Endodermal cell (in vitro differentiated cells): ENCODE data around the gene DOCK7. TPM values are rescaled to one million over a fixed set of nuclear protein-coding genes. Genes with fewer than 3 reads are reported as not detected.

ENCODE experiments used
- DNase-seq: peaks from one replicate; pipeline ENCODE4 v3.0.0-alpha.2; 2017
- H3K27ac ChIP-seq: 2 replicates; pipeline ENCODE4 v1.5.1; 2013; ENCODE audit warnings: mild to moderate bottlenecking, low read depth, low read length, moderate library complexity
- H3K27me3 ChIP-seq: 2 replicates; pipeline ENCODE4 v1.6.1; 2013; ENCODE audit warnings: mild to moderate bottlenecking, low read length, moderate library complexity; ENCODE audit not compliant: insufficient read depth, control insufficient read depth, poor library complexity, severe bottlenecking
- H3K36me3 ChIP-seq: 2 replicates; pipeline ENCODE4 v1.7.0; 2013; ENCODE audit warnings: mild to moderate bottlenecking, low read length, moderate library complexity; ENCODE audit not compliant: control insufficient read depth, insufficient read depth
- H3K4me1 ChIP-seq: one replicate; pipeline ENCODE4 v1.7.0; 2013; ENCODE audit warnings: low read length; ENCODE audit not compliant: control insufficient read depth, insufficient read depth
- H3K4me3 ChIP-seq: 2 replicates; pipeline ENCODE4 v1.5.1; 2013; ENCODE audit warnings: mild to moderate bottlenecking, low read length, moderate library complexity
- H3K9ac ChIP-seq: 2 replicates; pipeline ENCODE4 v1.6.1; 2013; ENCODE audit warnings: mild to moderate bottlenecking, low read length, moderate library complexity; ENCODE audit not compliant: poor library complexity, severe bottlenecking; ENCODE audit errors: extremely low read depth
- H3K9me3 ChIP-seq: 2 replicates; pipeline ENCODE4 v1.6.1; 2013; ENCODE audit warnings: mild to moderate bottlenecking, low read length, moderate library complexity; ENCODE audit not compliant: control insufficient read depth
- H3K27ac Mint-ChIP-seq: 2 replicates; pipeline ENCODE4 v1.8.0; 2020; ENCODE audit warnings: mixed read lengths
- H3K27me3 Mint-ChIP-seq: 2 replicates; pipeline ENCODE4 v1.8.0; 2021; ENCODE audit warnings: mild to moderate bottlenecking, mixed read lengths; ENCODE audit not compliant: insufficient read depth
- H3K36me3 Mint-ChIP-seq: 2 replicates; pipeline ENCODE4 v1.8.0; 2020; ENCODE audit warnings: low read depth, mixed read lengths
- H3K4me1 Mint-ChIP-seq: 2 replicates; pipeline ENCODE4 v1.8.0; 2020; ENCODE audit warnings: mixed read lengths
- H3K4me3 Mint-ChIP-seq: 2 replicates; pipeline ENCODE4 v1.8.0; 2020; ENCODE audit warnings: mild to moderate bottlenecking, moderate library complexity, mixed read lengths
- H3K9me3 Mint-ChIP-seq: 2 replicates; pipeline ENCODE4 v1.8.0; 2020; ENCODE audit warnings: mild to moderate bottlenecking, mixed read lengths
- CTCF ChIP-seq: fragments of 200-600 bp; sonication (generic); conservative IDR thresholded peaks from 2 replicates; pipeline ENCODE4 v1.5.0; 2021; ENCODE audit warnings: antibody characterized with exemption, mild to moderate bottlenecking
- WGBS, 2 experiments: methylation state at CpG; one replicate each; pipeline versions ENCODE4 v1.1.5 to v1.1.7; 2013; ENCODE audit warnings: missing lambda C conversion rate in 2 of 2, mixed read lengths in 1 of 2; ENCODE audit not compliant: insufficient coverage in 1 of 2, insufficient read length in 1 of 2; 5-methylcytosine and 5-hydroxymethylcytosine counted together
- total RNA-seq, 2 donors: library from RNA; stranded (reverse); fragmentation: NEBNext Ultra II Directional in 1 of 2; extraction: Animal tissue kit (Norgen Biotek cat#: 25700) in 1 of 2; gene quantifications; 2 replicates in 1 of 2; 3 replicates in 1 of 2; pipeline ENCODE4 v1.2.1, GENCODE V29; 2021

Gene DOCK7
- total RNA-seq, 2 donors from 2014 or later: 66.8 to 72.8 TPM

- Histone ChIP-seq H3K9ac (no peak overlapping the region), H3K4me3 (no peak overlapping the region), H3K4me1 (no peaks in the 10 kb centered on the region), H3K9me3 (no peaks in the 10 kb centered on the region), H3K27ac (no peak overlapping the region), H3K36me3 (peaks cover 3% of the 10 kb centered on the region), H3K27me3 (no peaks in the 10 kb centered on the region)
- Mint-ChIP-seq H3K27ac (peak overlapping the region; percentile 55), H3K4me3 (no peak overlapping the region), H3K27me3 (no peaks in the 10 kb centered on the region), H3K9me3 (no peaks in the 10 kb centered on the region), H3K36me3 (peaks cover 22% of the 10 kb centered on the region), H3K4me1 (no peaks in the 10 kb centered on the region)
- 71% methylated on average over 1 of the region's 2 CpGs; no CpG with 5 or more reads in 1 of the 2 experiments for WGBS, 2 experiments
- no peak for TF ChIP-seq CTCF
- DNase-seq: no peak
These were observed 94.3 kb downstream of the DOCK7 start for GRCh38 chr1:62593825-62594394.

- H3K27me3 Mint-ChIP-seq: no peaks in the 10 kb centered on the region
- H3K4me1 Mint-ChIP-seq: peaks cover under 1% of the 10 kb centered on the region
- Histone ChIP-seq H3K4me1 (no peaks in the 10 kb centered on the region), H3K27ac (no peak overlapping the region), H3K36me3 (peaks cover 14% of the 10 kb centered on the region), H3K4me3 (no peak overlapping the region), H3K27me3 (no peaks in the 10 kb centered on the region), H3K9me3 (no peaks in the 10 kb centered on the region), H3K9ac (no peak overlapping the region)
- no peak for TF ChIP-seq CTCF
- DNase-seq: no peak
- H3K9me3 Mint-ChIP-seq: no peaks in the 10 kb centered on the region
- 93% methylated on average over 1 of the region's 1 CpG; no CpG with 5 or more reads in 1 of the 2 experiments for WGBS, 2 experiments
- H3K27ac Mint-ChIP-seq: no peak overlapping the region
- no peak overlapping the region for H3K4me3 Mint-ChIP-seq
- H3K36me3 Mint-ChIP-seq: peaks cover 17% of the 10 kb centered on the region
These were observed 97.2 kb downstream of the DOCK7 start for GRCh38 chr1:62590970-62591368.

GRCh38 chr1:62590255-62590969 lies 97.8 kb downstream of the DOCK7 start:
- 86 to 90% methylated on average over 2 to 4 of the region's 4 CpGs for WGBS, 2 experiments
- no peak for TF ChIP-seq CTCF

More at GRCh38 chr1:62590255-62590969, 97.8 kb downstream of the DOCK7 start:
- Mint-ChIP-seq H3K27ac (no peak overlapping the region), H3K27me3 (no peaks in the 10 kb centered on the region), H3K36me3 (peaks cover 20% of the 10 kb centered on the region), H3K4me3 (no peak overlapping the region), H3K9me3 (no peaks in the 10 kb centered on the region), H3K4me1 (peaks cover 6% of the 10 kb centered on the region)
- Histone ChIP-seq H3K27ac (no peak overlapping the region), H3K27me3 (no peaks in the 10 kb centered on the region), H3K9ac (no peak overlapping the region), H3K4me3 (no peak overlapping the region), H3K36me3 (peaks cover 18% of the 10 kb centered on the region), H3K9me3 (no peaks in the 10 kb centered on the region), H3K4me1 (no peaks in the 10 kb centered on the region)
- no peak for DNase-seq
